Mesendoderm (in vitro differentiated cells): ENCODE results near the gene NHLRC4.

Source experiments
- DNase-seq: peaks from one replicate; pipeline ENCODE4 v3.0.0; 2013
- H2AK5ac ChIP-seq: 2 replicates; pipeline ENCODE4 v1.6.1; 2013; ENCODE audit warnings: low read length, inconsistent platforms
- H2BK120ac ChIP-seq: 2 replicates; pipeline ENCODE4 v1.6.1; 2013; ENCODE audit warnings: low read depth, mild to moderate bottlenecking, low read length, moderate library complexity, mixed read lengths
- H2BK15ac ChIP-seq: replicated peaks from 2 replicates; pipeline ENCODE4 v1.6.1; 2013; ENCODE audit warnings: low read depth, mild to moderate bottlenecking, moderate library complexity
- H2BK5ac ChIP-seq: 2 replicates; pipeline ENCODE4 v1.6.1; 2013; ENCODE audit warnings: low read length, inconsistent platforms
- H3K18ac ChIP-seq: 2 replicates; pipeline ENCODE4 v1.6.1; 2013; ENCODE audit warnings: mild to moderate bottlenecking, low read length, mixed read lengths
- H3K23ac ChIP-seq: one replicate; pipeline ENCODE4 v1.6.1; 2013; ENCODE audit warnings: low read length
- H3K27ac ChIP-seq: 2 replicates; pipeline ENCODE4 v1.5.1; 2013; ENCODE audit warnings: low read depth, mild to moderate bottlenecking, inconsistent platforms, low read length, moderate library complexity
- H3K27me3 ChIP-seq: 2 replicates; pipeline ENCODE4 v1.6.1; 2013; ENCODE audit warnings: low read length, control low read depth, mild to moderate bottlenecking, inconsistent platforms; ENCODE audit not compliant: insufficient read depth, poor library complexity
- H3K36me3 ChIP-seq: 2 replicates; pipeline ENCODE4 v1.6.1; 2013; ENCODE audit warnings: low read length, inconsistent platforms; ENCODE audit not compliant: control insufficient read depth, insufficient read depth
- H3K4ac ChIP-seq: one replicate; pipeline ENCODE4 v1.6.1; 2013; ENCODE audit warnings: low read depth, mild to moderate bottlenecking, low read length, moderate library complexity
- H3K4me1 ChIP-seq: 2 replicates; pipeline ENCODE4 v1.6.1; 2013; ENCODE audit warnings: low read depth, low read length, inconsistent platforms; ENCODE audit not compliant: control insufficient read depth
- H3K4me2 ChIP-seq: 2 replicates; pipeline ENCODE4 v1.6.1; 2013; ENCODE audit warnings: low read length
- H3K4me3 ChIP-seq: 2 replicates; pipeline ENCODE4 v1.5.1; 2013; ENCODE audit warnings: mild to moderate bottlenecking, low read length
- H3K56ac ChIP-seq: one replicate; pipeline ENCODE4 v1.6.1; 2013; ENCODE audit warnings: low read length
- H3K79me1 ChIP-seq: 2 replicates; pipeline ENCODE4 v1.6.1; 2013; ENCODE audit warnings: low read length, inconsistent platforms
- H3K79me2 ChIP-seq: 2 replicates; pipeline ENCODE4 v1.6.1; 2013; ENCODE audit warnings: mild to moderate bottlenecking, low read length; ENCODE audit not compliant: control insufficient read depth, insufficient read depth
- H3K9ac ChIP-seq: 2 replicates; pipeline ENCODE4 v1.6.1; 2013; ENCODE audit warnings: low read length, inconsistent platforms
- H4K5ac ChIP-seq: one replicate; pipeline ENCODE4 v1.6.1; 2013; ENCODE audit warnings: low read length
- H4K8ac ChIP-seq: one replicate; pipeline ENCODE4 v1.6.1; 2013; ENCODE audit warnings: low read depth, mild to moderate bottlenecking, control low read depth, low read length, moderate library complexity
- WGBS: extraction: QIAGEN DNeasy Blood & Tissue Kit; methylation state at CpG from one replicate; pipeline ENCODE4 v1.1.7; 2013; ENCODE audit warnings: low lambda C conversion rate, missing lambda C conversion rate; ENCODE audit not compliant: insufficient coverage; ENCODE audit errors: extremely low coverage; 5-methylcytosine and 5-hydroxymethylcytosine counted together

NHLRC4 gene

GRCh38 chr16:540645-541340 lies 26.0 kb upstream of the NHLRC4 start:
- Histone ChIP-seq H3K27me3 (no peaks in the 10 kb centered on the region), H2AK5ac (no peak overlapping the region), H2BK120ac (no peak overlapping the region), H3K23ac (no peak overlapping the region), H3K36me3 (no peaks in the 10 kb centered on the region), H2BK5ac (no peak overlapping the region), H4K8ac (no peak overlapping the region), H2BK15ac (no peak overlapping the region), H3K27ac (no peak overlapping the region), H3K9ac (no peak overlapping the region), H3K79me1 (peaks cover 3% of the 10 kb centered on the region), H3K79me2 (peaks cover 9% of the 10 kb centered on the region), H3K4me1 (no peaks in the 10 kb centered on the region), H4K5ac (no peak overlapping the region), H3K4me2 (no peak overlapping the region), H3K4me3 (no peak overlapping the region), H3K4ac (no peak overlapping the region), H3K56ac (no peak overlapping the region), H3K18ac (no peak overlapping the region)
- no peak for DNase-seq
- no CpG with 5 or more reads among the region's 29 CpGs for WGBS

- H3K4me2 ChIP-seq = no peak overlapping the region
- no peak overlapping the region for H3K18ac ChIP-seq
- no peak overlapping the region for H2AK5ac ChIP-seq
- H2BK120ac ChIP-seq = no peak overlapping the region
- H3K4me3 ChIP-seq = no peak overlapping the region
- no peak overlapping the region for H4K8ac ChIP-seq
- peaks cover 3% of the 10 kb centered on the region for H3K79me2 ChIP-seq
- peaks cover 3% of the 10 kb centered on the region for H3K79me1 ChIP-seq
- H2BK15ac ChIP-seq = no peak overlapping the region
- no peak overlapping the region for H3K4ac ChIP-seq
- H4K5ac ChIP-seq = no peak overlapping the region
- H3K23ac ChIP-seq = no peak overlapping the region
- no peak overlapping the region for H3K9ac ChIP-seq
- H3K27ac ChIP-seq = no peak overlapping the region
- H3K27me3 ChIP-seq = no peaks in the 10 kb centered on the region
- DNase-seq = no peak
- H3K4me1 ChIP-seq = no peaks in the 10 kb centered on the region
- no peak overlapping the region for H3K56ac ChIP-seq
- H2BK5ac ChIP-seq = no peak overlapping the region
- no peaks in the 10 kb centered on the region for H3K36me3 ChIP-seq
- WGBS = no CpG with 5 or more reads among the region's 51 CpGs
Measured at GRCh38 chr16:543301-544164, 23.3 kb upstream of the NHLRC4 start.

- Histone ChIP-seq H3K18ac (no peak overlapping the region), H4K8ac (no peak overlapping the region), H3K56ac (no peak overlapping the region), H3K4me3 (no peak overlapping the region), H3K4ac (no peak overlapping the region), H2AK5ac (no peak overlapping the region), H3K9ac (no peak overlapping the region), H2BK15ac (no peak overlapping the region), H3K79me2 (no peaks in the 10 kb centered on the region), H3K4me2 (no peak overlapping the region), H3K4me1 (no peaks in the 10 kb centered on the region), H3K23ac (no peak overlapping the region), H3K79me1 (peaks cover 2% of the 10 kb centered on the region), H2BK120ac (no peak overlapping the region), H2BK5ac (no peak overlapping the region), H3K27me3 (no peaks in the 10 kb centered on the region), H4K5ac (no peak overlapping the region), H3K27ac (no peak overlapping the region), H3K36me3 (no peaks in the 10 kb centered on the region)
- no peak for DNase-seq
- no CpG with 5 or more reads among the region's 46 CpGs for WGBS
Measured at GRCh38 chr16:544517-544916, 22.3 kb upstream of the NHLRC4 start.

- peaks cover 3% of the 10 kb centered on the region for H3K79me1 ChIP-seq
- no CpG with 5 or more reads among the region's 60 CpGs for WGBS
- peak; percentile 58 for DNase-seq
- no peak overlapping the region for H3K4ac ChIP-seq
- no peaks in the 10 kb centered on the region for H3K4me1 ChIP-seq
- no peak overlapping the region for H3K18ac ChIP-seq
- H4K8ac ChIP-seq = no peak overlapping the region
- H2BK5ac ChIP-seq = no peak overlapping the region
- H2BK15ac ChIP-seq = no peak overlapping the region
- H3K79me2 ChIP-seq = no peaks in the 10 kb centered on the region
- no peak overlapping the region for H2BK120ac ChIP-seq
- H3K4me3 ChIP-seq = no peak overlapping the region
- no peak overlapping the region for H2AK5ac ChIP-seq
- H3K56ac ChIP-seq = no peak overlapping the region
- H3K23ac ChIP-seq = no peak overlapping the region
- no peaks in the 10 kb centered on the region for H3K36me3 ChIP-seq
- H3K9ac ChIP-seq = no peak overlapping the region
- no peak overlapping the region for H3K4me2 ChIP-seq
- no peak overlapping the region for H4K5ac ChIP-seq
- no peaks in the 10 kb centered on the region for H3K27me3 ChIP-seq
- no peak overlapping the region for H3K27ac ChIP-seq
Measured at GRCh38 chr16:546909-547770, 19.7 kb upstream of the NHLRC4 start.

- no CpG with 5 or more reads among the region's 21 CpGs for WGBS
- Histone ChIP-seq H3K56ac (no peak overlapping the region), H3K36me3 (no peaks in the 10 kb centered on the region), H3K18ac (no peak overlapping the region), H4K8ac (no peak overlapping the region), H3K4ac (no peak overlapping the region), H3K4me1 (no peaks in the 10 kb centered on the region), H3K79me2 (no peaks in the 10 kb centered on the region), H4K5ac (no peak overlapping the region), H2BK15ac (no peak overlapping the region), H2BK5ac (no peak overlapping the region), H3K27ac (no peak overlapping the region), H3K79me1 (peaks cover 2% of the 10 kb centered on the region), H3K4me2 (no peak overlapping the region), H2AK5ac (no peak overlapping the region), H3K23ac (no peak overlapping the region), H3K9ac (no peak overlapping the region), H3K4me3 (no peak overlapping the region), H2BK120ac (no peak overlapping the region), H3K27me3 (no peaks in the 10 kb centered on the region)
- no peak for DNase-seq
Measured at GRCh38 chr16:548586-548985, 18.2 kb upstream of the NHLRC4 start.
